Testis (tissue), 2 donors: Measurements from ENCODE around the gene MOV10.
A peak's percentile ranks its signal among the peaks of the same experiment; 100 is the strongest.

Experiments used
- POLR2A ChIP-seq: fragments of 450-650 bp; IDR thresholded peaks from one replicate; pipeline ENCODE4 v1.6.1; 2017; ENCODE audit warnings: antibody characterized with exemption, mild to moderate bottlenecking, moderate library complexity
- TF ChIP-seq, protein P1 (sequence below), 3 experiments: fragments of 450-650 bp in 2 of 3; fragments of 200-600 bp in 1 of 3; sonication (generic) in 1 of 3; IDR thresholded peaks; one replicate each; pipeline ENCODE4 v1.5.1; 2016 to 2019; ENCODE audit warnings: antibody characterized with exemption in 3 of 3, mild to moderate bottlenecking in 2 of 3, moderate library complexity in 1 of 3

DNA sequence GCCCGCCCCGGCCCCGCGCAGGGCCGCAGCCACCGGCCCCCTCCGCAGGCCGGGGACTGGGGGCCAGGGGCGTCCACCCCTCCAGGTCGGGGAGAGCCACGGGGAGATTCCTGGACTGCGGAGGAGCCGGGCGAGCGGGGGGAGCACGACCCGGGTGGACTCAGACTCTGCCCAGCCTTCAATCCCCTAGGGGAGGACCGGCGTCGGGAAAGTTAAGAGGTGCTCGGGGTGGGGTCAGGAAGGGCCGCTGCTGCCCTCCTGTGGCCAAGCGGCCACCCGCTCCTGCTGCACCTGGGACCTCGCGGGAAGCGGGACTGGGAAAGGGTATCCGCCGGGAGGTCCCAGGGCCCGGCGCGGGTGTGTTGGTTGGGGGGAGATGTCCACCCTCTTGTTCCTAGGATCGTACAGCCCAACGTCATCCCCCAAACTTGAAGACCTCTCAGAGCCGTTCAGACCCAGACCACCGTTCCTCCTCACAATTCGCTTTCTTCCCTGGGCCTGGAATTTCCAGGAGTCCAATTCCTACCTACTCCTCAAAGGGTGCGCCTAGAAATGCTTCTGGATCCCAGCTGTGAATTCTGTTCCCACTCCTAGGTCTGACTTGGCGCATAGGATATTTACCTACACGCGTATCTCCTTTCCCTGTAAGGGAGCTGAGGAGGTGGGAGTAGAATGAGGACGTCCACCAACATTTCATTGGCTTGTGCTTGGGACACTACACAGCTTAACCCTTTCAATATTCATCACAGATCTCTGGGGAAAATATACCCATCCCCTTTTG lies 33.0 kb downstream of the MOV10 start:
- TF ChIP-seq, protein P1, sequence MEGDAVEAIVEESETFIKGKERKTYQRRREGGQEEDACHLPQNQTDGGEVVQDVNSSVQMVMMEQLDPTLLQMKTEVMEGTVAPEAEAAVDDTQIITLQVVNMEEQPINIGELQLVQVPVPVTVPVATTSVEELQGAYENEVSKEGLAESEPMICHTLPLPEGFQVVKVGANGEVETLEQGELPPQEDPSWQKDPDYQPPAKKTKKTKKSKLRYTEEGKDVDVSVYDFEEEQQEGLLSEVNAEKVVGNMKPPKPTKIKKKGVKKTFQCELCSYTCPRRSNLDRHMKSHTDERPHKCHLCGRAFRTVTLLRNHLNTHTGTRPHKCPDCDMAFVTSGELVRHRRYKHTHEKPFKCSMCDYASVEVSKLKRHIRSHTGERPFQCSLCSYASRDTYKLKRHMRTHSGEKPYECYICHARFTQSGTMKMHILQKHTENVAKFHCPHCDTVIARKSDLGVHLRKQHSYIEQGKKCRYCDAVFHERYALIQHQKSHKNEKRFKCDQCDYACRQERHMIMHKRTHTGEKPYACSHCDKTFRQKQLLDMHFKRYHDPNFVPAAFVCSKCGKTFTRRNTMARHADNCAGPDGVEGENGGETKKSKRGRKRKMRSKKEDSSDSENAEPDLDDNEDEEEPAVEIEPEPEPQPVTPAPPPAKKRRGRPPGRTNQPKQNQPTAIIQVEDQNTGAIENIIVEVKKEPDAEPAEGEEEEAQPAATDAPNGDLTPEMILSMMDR (IDR thresholded peaks at IDR 0.05) = peak; percentile 81 to 90 (median 89)
- TF ChIP-seq POLR2A = no peak
